Measurements from ENCODE around the gene KCNH1. TPM values are rescaled to one million over a fixed set of nuclear protein-coding genes. Genes with fewer than 3 reads are reported as not detected.

The KCNH1 gene
- total and polyA plus RNA-seq, 4 donors = not detected

DNA sequence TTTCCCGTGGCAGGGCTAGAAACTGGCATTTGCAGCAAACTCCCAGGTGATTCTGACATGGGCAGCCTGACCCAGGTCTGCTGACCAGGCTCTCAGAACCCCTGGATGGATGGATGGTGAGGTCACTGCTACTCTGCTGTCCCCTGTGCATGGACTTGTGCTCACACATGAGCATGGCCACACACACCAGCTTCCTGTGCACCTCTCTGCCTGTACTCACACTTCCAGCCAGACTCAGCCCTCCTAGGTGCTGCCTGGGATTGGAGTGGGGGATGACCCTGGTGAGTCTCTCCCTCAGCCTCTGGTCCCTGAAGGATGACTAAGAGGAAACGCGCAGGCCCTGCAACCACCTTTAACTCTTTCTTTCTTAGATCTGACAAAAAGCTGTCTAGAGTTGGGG lies 444.1 kb downstream of the KCNH1 start:
- peaks cover 6 to 11% (median 9%) of the 10 kb centered on the region in 4 donors for H3K4me1 ChIP-seq (ENCODE audit: control insufficient read depth in 4 of 4, insufficient read depth in 4 of 4, low read length in 3 of 4)
- no peak overlapping the region for H3K9ac ChIP-seq (ENCODE audit: low read depth in 1 of 2, low read length in 2 of 2)
- H3K36me3 ChIP-seq (ENCODE audit: control insufficient read depth in 4 of 4, insufficient read depth in 3 of 4, low read depth in 1 of 4, low read length in 3 of 4) = no peaks in the 10 kb centered on the region
- no peak for TF ChIP-seq RXRA (IDR thresholded peaks at IDR 0.05)
- no peaks in the 10 kb centered on the region for H3K9me3 ChIP-seq (ENCODE audit: control insufficient read depth in 4 of 4, low read length in 3 of 4)
- H3K27me3 ChIP-seq (ENCODE audit: control insufficient read depth in 4 of 4, insufficient read depth in 4 of 4, low read length in 3 of 4) = no peaks in the 10 kb centered on the region
- no peak for DNase-seq (ENCODE audit: low spot score)
- no peak overlapping the region for H3K27ac ChIP-seq (ENCODE audit: low read depth in 1 of 2, low read length in 2 of 2)
- 93% methylated on average over 3 of the region's 3 CpGs for WGBS
- H3K4me3 ChIP-seq (ENCODE audit: low read depth in 1 of 3, low read length in 3 of 3) = no peak overlapping the region

DNA sequence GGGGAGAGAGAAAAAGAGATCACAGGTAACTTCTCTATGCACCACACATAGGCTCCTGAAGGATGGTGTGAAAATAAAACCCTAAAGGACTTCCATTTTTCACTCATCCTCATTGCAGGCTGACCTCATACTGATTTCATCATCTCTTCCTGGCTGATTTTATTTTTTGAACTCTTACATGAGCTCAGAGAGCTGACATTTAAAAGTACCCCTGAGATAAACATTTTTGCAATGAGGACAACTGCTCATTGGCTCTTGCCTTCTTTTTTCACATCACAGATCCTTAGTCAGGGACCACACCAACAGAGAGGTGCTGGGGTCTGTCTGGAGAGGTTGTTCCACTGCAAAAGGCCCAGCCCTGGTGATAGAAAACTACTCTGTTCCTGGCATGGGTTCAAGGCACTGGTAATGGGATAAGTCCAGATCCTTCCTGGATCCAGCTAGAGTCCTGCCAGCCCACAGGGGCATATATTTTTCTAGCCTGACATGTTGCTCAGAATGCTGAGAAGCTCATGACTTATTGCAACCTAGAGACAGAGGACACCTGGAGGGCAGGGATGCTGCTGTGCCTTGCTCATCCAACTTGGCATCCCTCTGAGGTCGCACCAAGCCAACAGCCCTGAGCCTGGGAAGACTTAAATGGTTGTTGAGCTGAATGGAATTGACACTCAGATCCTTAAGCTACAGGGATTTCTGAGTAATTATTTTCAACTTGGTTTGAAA lies 445.3 kb downstream of the KCNH1 start:
- Histone ChIP-seq H3K9ac (ENCODE audit: low read depth in 1 of 2, low read length in 2 of 2) (no peak overlapping the region), H3K36me3 (ENCODE audit: control insufficient read depth in 4 of 4, insufficient read depth in 3 of 4, low read depth in 1 of 4, low read length in 3 of 4) (no peaks in the 10 kb centered on the region), H3K9me3 (ENCODE audit: control insufficient read depth in 4 of 4, low read length in 3 of 4) (no peaks in the 10 kb centered on the region), H3K4me1 (ENCODE audit: control insufficient read depth in 4 of 4, insufficient read depth in 4 of 4, low read length in 3 of 4) (peaks cover 6 to 11% (median 9%) of the 10 kb centered on the region in 4 donors), H3K27ac (ENCODE audit: low read depth in 1 of 2, low read length in 2 of 2) (no peak overlapping the region), H3K4me3 (ENCODE audit: low read depth in 1 of 3, low read length in 3 of 3) (no peak overlapping the region), H3K27me3 (ENCODE audit: control insufficient read depth in 4 of 4, insufficient read depth in 4 of 4, low read length in 3 of 4) (no peaks in the 10 kb centered on the region)
- 97% methylated on average over 1 of the region's 1 CpG for WGBS
- no peak for DNase-seq (ENCODE audit: low spot score)
- TF ChIP-seq FOXA1 (IDR thresholded peaks at IDR 0.05) (no peak), FOXA2 (IDR thresholded peaks at IDR 0.05) (no peak), SP1 (IDR thresholded peaks at IDR 0.05) (no peak), RXRA (IDR thresholded peaks at IDR 0.05) (no peak), HNF4G (IDR thresholded peaks at IDR 0.05) (no peak), EGR1 (IDR thresholded peaks at IDR 0.05; ENCODE audit: low read depth in 2 of 2) (no peak), RAD21 (IDR thresholded peaks at IDR 0.05) (no peak), JUND (IDR thresholded peaks at IDR 0.05) (no peak), NR2F2 (IDR thresholded peaks at IDR 0.05) (no peak), GABPA (IDR thresholded peaks at IDR 0.05 in 1 of 2, conservative IDR thresholded peaks at IDR 0.05 in 1 of 2) (no peak), YY1 (IDR thresholded peaks at IDR 0.05) (no peak)
- TF ChIP-seq, protein P1, sequence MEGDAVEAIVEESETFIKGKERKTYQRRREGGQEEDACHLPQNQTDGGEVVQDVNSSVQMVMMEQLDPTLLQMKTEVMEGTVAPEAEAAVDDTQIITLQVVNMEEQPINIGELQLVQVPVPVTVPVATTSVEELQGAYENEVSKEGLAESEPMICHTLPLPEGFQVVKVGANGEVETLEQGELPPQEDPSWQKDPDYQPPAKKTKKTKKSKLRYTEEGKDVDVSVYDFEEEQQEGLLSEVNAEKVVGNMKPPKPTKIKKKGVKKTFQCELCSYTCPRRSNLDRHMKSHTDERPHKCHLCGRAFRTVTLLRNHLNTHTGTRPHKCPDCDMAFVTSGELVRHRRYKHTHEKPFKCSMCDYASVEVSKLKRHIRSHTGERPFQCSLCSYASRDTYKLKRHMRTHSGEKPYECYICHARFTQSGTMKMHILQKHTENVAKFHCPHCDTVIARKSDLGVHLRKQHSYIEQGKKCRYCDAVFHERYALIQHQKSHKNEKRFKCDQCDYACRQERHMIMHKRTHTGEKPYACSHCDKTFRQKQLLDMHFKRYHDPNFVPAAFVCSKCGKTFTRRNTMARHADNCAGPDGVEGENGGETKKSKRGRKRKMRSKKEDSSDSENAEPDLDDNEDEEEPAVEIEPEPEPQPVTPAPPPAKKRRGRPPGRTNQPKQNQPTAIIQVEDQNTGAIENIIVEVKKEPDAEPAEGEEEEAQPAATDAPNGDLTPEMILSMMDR (IDR thresholded peaks at IDR 0.05; ENCODE audit: low read depth, low read length, missing input control) = no peak
- TF ChIP-seq, protein P2, sequence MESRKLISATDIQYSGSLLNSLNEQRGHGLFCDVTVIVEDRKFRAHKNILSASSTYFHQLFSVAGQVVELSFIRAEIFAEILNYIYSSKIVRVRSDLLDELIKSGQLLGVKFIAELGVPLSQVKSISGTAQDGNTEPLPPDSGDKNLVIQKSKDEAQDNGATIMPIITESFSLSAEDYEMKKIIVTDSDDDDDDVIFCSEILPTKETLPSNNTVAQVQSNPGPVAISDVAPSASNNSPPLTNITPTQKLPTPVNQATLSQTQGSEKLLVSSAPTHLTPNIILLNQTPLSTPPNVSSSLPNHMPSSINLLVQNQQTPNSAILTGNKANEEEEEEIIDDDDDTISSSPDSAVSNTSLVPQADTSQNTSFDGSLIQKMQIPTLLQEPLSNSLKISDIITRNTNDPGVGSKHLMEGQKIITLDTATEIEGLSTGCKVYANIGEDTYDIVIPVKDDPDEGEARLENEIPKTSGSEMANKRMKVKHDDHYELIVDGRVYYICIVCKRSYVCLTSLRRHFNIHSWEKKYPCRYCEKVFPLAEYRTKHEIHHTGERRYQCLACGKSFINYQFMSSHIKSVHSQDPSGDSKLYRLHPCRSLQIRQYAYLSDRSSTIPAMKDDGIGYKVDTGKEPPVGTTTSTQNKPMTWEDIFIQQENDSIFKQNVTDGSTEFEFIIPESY (IDR thresholded peaks at IDR 0.05) = no peak
- TF ChIP-seq, protein P3, sequence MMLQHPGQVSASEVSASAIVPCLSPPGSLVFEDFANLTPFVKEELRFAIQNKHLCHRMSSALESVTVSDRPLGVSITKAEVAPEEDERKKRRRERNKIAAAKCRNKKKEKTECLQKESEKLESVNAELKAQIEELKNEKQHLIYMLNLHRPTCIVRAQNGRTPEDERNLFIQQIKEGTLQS (IDR thresholded peaks at IDR 0.05) = no peak
- TF ChIP-seq, protein P4, sequence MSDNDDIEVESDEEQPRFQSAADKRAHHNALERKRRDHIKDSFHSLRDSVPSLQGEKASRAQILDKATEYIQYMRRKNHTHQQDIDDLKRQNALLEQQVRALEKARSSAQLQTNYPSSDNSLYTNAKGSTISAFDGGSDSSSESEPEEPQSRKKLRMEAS (IDR thresholded peaks at IDR 0.05) = no peak
- TF ChIP-seq, protein P5, sequence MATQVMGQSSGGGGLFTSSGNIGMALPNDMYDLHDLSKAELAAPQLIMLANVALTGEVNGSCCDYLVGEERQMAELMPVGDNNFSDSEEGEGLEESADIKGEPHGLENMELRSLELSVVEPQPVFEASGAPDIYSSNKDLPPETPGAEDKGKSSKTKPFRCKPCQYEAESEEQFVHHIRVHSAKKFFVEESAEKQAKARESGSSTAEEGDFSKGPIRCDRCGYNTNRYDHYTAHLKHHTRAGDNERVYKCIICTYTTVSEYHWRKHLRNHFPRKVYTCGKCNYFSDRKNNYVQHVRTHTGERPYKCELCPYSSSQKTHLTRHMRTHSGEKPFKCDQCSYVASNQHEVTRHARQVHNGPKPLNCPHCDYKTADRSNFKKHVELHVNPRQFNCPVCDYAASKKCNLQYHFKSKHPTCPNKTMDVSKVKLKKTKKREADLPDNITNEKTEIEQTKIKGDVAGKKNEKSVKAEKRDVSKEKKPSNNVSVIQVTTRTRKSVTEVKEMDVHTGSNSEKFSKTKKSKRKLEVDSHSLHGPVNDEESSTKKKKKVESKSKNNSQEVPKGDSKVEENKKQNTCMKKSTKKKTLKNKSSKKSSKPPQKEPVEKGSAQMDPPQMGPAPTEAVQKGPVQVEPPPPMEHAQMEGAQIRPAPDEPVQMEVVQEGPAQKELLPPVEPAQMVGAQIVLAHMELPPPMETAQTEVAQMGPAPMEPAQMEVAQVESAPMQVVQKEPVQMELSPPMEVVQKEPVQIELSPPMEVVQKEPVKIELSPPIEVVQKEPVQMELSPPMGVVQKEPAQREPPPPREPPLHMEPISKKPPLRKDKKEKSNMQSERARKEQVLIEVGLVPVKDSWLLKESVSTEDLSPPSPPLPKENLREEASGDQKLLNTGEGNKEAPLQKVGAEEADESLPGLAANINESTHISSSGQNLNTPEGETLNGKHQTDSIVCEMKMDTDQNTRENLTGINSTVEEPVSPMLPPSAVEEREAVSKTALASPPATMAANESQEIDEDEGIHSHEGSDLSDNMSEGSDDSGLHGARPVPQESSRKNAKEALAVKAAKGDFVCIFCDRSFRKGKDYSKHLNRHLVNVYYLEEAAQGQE (IDR thresholded peaks at IDR 0.05) = no peak
